ENCODE measurements around the gene AJM1. TPM values are rescaled to one million over a fixed set of nuclear protein-coding genes. Genes with fewer than 3 reads are reported as not detected.
"Not testable (repeated sequence)": the region's sequence is repeated elsewhere in the genome, so short reads cannot be mapped to it uniquely, and the experiment has no call there.

Gene AJM1
- total RNA-seq, 1 donor from 2014 or later, result 1.4 TPM

GRCh38 chr9:136843801-136844740 is 1.8 kb downstream of the AJM1 start:
- not testable (repeated sequence) for DNase-seq (ENCODE audit: low spot score)

DNA sequence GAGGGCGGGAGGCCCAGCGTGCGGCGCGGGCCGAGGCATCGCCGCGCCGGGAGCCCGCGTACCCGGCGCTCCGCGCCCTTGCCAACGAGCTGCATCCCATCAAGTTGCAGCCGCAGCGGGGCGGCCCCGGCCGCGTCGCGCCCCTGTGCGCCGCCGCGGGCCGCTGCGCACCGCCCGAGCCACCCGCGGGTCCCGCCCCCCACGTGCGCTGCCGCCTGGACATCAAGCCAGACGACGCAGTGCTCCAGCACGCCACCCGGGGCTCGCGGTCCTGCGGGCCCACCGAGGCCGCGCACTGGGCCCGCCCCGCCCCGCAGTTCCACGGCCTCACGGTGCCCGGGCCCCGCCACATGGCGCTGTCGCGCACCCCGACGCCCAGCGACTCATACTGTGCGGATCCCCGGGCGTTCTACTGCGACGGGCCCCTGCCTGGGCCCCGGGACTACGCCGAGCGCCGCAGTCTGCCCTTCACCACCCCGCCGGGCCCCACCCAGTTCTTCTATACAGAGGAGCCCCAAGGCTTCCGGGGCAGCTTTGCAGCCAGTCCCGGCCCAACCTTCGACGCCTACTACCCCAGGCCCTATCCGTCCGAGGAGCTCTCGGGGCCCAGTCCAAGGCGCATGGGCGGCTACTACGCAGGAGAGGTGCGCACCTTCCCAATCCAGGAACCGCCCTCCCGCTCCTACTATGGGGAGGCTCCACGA is 2.6 kb downstream of the AJM1 start:
- no peak for DNase-seq (ENCODE audit: low spot score)

DNA sequence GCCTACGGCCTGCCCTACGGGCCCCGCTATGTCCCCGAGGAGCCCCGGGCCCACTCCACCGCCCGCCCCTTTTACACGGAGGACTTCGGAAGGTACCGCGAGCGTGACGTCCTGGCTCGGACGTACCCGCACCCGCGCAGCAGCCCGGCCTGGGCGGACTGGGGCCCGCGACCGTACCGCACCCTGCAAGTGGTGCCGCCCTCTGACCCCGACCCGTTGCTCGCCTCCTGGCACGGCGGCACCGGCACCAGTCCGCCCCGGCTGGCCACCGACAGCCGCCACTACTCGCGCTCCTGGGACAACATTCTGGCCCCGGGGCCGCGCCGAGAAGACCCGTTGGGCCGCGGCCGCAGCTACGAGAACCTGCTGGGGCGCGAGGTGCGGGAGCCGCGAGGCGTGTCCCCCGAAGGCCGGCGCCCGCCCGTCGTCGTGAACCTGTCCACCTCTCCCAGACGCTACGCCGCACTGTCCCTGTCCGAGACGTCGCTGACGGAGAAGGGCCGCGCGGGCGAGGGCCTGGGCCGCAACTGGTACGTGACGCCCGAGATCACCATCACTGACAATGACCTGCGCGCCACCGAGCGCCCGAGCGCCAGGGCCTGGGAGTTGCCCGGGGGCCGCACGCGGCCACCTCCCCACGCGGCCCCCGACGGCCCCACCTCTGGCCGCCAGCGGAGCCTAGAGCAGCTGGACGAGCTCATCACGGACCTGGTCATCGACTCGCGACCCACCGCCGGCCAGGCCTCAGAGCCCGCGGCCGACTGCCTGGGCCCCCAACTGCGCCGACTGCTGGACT is 3.4 kb downstream of the AJM1 start:
- no peak for DNase-seq (ENCODE audit: low spot score)

DNA sequence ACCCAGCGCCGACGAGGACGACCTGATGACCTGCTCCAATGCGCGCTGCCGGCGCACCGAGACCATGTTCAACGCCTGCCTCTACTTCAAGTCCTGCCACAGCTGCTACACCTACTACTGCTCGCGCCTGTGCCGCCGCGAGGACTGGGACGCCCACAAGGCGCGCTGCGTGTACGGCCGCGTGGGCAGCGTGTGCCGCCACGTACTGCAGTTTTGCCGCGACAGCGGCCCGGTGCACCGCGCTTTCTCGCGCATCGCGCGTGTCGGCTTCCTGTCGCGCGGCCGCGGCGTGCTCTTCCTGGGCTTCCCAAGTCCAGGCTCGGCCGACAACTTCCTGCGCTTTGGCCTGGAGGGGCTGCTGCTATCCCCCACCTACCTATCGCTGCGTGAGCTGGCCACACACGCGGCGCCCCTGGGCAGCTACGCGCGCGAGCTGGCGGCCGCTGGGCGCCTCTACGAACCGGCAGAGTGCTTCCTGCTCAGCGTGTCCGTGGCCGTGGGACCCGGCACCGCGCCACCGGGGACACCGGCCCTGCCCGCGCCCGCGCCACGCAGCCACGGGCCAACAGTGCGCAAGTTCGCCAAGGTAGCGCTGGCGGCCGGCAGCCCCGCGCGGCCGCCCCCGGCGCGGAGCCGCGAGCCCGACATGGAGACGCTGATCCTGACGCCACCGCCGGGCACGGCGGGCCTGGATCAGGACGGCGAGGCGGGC is 4.3 kb downstream of the AJM1 start:
- DNase-seq (ENCODE audit: low spot score), result no peak

GRCh38 chr9:136847088-136847825 is 5.0 kb downstream of the AJM1 start:
- peak; percentile 90 for DNase-seq (ENCODE audit: low spot score)

- DNase-seq (ENCODE audit: low spot score), result peak; percentile 90
Measured at GRCh38 chr9:136847826-136848392, 5.6 kb downstream of the AJM1 start.

DNA sequence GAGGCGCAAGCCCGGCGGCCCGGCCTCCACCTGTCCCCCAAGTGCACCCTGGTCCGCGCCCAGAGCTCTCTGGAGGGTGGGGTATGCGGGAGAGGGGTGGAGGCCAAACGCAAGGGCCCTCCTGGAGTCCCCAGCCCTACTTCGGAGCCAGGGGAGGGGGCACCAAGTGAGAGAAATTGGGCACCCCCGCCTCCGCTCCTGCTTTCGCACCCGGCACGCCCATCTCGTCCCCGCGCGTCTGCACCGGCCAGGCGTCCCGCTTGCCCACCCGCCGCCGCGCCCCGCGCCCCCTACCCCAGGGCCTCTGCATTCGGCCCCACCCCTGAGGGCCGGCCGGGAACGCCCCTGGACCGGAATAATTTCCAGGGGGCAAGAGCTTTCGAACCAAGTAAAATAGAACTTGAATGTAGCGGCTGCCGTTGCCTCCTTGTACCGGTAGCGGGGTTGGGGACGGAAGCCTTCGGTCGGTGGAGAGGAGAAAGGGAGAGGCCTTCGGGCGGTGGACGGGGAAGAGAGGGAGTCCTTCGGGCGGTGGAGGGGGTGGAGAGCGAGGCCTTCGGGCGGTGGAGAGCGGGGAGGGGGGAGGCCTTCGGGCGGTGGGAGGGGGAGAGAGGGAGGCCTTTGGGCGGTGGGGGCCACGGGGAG is 6.2 kb downstream of the AJM1 start:
- DNase-seq (ENCODE audit: low spot score), result peak; percentile 72

DNA sequence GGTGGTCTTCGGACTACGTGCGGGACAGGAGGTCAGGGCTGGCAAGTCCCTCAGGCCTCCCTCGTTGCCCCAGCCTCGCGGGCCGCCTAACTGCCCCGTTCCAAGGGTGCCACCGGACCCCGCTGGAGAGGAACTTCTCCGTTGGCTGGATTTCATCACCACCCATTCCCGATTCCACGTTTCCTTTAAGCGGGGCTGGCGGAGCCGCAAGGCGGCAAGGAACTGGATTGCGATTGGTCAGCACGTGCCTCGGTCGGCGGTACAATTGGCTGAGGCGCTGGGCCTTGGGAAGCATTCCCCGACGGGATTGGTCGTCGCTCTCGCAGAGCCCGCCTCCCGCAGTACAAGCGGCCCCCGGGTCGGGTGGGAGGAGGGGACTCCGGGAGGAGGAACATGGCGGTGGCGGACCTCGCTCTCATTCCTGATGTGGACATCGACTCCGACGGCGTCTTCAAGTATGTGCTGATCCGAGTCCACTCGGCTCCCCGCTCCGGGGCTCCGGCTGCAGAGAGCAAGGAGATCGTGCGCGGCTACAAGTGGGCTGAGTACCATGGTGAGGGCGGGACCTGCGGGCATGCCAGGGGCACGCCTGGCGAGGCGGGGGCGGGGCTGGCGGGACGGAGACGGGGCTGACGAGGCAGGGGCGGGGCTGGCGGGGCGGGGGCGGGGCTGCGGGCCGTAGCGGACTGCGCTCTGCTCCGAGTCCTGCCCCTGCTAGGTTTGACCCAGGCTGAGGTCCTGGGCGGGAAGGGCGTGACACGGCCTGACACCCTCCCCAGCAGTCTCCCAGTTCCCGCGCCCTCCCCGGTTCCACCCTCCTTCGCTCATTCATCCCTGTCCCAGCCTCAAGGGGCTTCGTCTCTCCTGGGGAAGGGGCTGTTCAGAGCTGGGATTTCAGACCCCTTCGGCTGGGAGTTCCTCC is 7.0 kb downstream of the AJM1 start, which contains the start of gene PHPT1:
Gene PHPT1 (plus strand): TSS at position 372 of the 922 bp plus-strand sequence. CDS start 22 bp downstream, at position 394.
- DNase-seq (ENCODE audit: low spot score), result peak; percentile 99

- no peak for DNase-seq (ENCODE audit: low spot score)
Measured at GRCh38 chr9:136849960-136850865, 7.9 kb downstream of the AJM1 start.

DNA sequence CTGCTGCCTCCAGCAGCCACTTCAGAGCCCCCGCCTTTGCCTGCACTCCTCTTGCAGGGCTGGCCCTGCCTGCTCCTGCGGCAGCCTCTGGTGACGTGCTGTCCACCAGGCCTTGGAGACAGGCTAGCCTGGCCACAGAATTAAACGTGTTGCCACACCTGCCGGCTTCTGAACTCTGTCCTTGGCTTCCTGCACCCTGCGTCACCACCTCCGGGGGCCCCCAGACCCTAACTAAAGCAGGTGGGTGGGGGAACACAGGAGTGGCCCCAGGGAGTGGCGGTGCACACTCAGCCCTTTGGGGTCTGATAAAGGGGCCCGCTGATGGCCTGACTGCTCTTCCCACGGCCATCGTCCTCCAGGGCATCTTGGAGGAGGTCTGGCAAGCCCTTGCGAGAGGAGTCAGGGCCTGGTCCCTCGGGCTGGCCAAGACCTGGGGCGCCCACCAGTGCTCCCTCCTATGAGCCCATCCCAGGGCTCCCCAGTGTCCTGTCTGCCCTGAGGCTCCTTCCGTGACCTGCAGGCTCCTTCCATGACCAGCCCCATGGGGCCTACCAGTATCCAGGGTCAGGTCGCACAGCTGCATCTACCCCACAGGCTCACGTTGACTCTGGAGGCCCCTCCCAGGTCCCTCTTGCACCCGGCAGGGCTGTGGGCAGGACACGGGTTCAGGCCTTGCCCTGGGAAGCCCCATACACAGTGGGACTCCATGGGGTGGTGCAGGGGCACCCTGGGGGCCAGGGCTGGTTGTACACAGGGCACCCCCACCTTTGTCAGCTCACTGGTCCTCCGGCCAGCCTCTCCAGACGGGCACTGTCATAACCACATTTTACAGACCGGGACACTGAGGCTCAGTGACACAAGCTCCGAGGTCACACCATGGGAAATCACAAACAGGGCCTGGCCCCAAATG is 8.8 kb downstream of the AJM1 start:
- no peak for DNase-seq (ENCODE audit: low spot score)

- no peak for DNase-seq (ENCODE audit: low spot score)
Measured at GRCh38 chr9:136851941-136852663, 9.8 kb downstream of the AJM1 start, which contains the start of gene MAMDC4. Gene MAMDC4, plus strand, starts transcription at chr9:136852346. Its CDS starts 71 bp downstream, at chr9:136852417.

GRCh38 chr9:136852664-136853595 is 10.7 kb downstream of the AJM1 start:
- no peak for DNase-seq (ENCODE audit: low spot score)

- DNase-seq (ENCODE audit: low spot score), result no peak
Measured at GRCh38 chr9:136853596-136854112, 11.4 kb downstream of the AJM1 start.

All from umbilical cord (tissue), 2 donors.